Measurements from ENCODE around the gene RNU4-1.
"Not testable (repeated sequence)": the region's sequence is repeated elsewhere in the genome, so short reads cannot be mapped to it uniquely, and the experiment has no call there.

The RNU4-1 gene

GRCh38 chr12:120292661-120293531 is at the start of gene RNU4-1:
Gene RNU4-1 (minus strand): TSS chr12:120293237.
- DNase-seq: peak in 13 of 14 donors; percentile 10 to 87 (median 74)

- no peak for DNase-seq
Measured at GRCh38 chr12:120342175-120343038, 49.4 kb upstream of the RNU4-1 start.

GRCh38 chr12:120339256-120339655 is 46.2 kb upstream of the RNU4-1 start:
- DNase-seq: no peak

DNA sequence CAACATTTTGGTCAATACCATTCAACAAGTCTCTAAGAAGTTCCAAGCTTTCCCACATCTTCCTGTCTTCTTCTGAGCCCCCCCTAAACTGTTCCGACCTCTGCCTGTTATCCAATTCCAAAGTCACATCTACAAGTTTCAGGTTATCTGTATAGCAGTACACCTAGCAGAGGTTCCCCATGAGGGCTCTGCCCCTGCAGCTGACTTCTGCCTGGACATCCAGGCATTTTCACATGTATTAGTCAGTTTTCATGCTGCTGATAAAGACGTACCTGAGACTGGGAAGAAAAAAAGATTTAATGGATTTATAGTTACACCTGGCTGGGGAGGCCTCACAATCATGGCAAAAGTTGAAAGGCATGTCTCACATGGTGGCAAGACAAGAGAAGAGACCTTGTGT is 44.7 kb upstream of the RNU4-1 start:
- DNase-seq: no peak

DNA sequence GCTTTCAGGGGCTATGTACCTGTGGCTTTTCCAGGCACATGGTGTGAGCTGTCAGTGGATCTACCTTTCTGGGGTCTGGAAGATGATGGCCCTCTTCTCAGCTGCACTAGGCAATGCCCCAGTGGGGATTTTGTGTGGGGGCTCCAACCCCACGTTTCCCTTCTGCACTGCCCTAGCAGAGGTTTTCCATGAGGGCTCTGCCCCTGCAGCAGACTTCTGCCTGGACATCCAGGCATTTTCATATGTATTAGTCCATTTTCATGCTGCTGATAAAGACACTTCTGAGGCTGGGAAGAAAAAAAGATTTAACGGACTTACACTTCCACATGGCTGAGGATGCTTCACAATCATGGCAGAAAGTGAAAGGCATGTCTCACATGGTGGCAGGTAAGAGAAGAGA is 43.4 kb upstream of the RNU4-1 start:
- DNase-seq: not testable (repeated sequence)

- peak in 2 of 14 donors; percentile 2 to 5 for DNase-seq
Measured at GRCh38 chr12:120335447-120335846, 42.4 kb upstream of the RNU4-1 start.

DNA sequence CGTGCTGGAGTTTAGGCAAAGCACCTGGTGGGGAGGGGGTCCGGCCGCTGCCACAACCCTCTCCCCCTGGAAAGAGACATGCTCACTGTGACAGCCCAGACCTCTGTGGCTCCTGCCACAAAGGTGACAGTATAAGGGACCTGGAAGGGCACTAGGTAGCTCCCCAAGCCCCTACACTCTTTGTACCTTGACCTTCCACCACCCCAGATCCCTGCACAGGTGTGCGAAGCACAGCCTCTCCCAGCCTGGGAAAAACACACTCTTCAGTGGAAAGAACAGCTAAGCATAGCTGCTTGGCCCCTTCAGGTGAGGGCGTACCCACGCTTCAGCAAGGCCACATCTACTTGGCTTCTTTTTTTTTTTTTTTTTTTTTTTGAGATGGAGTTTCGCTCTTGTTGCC is 39.5 kb upstream of the RNU4-1 start:
- DNase-seq: no peak

- DNase-seq: no peak
Measured at GRCh38 chr12:120332041-120332440, 39.0 kb upstream of the RNU4-1 start.

- DNase-seq: no peak
Measured at GRCh38 chr12:120331390-120331789, 38.4 kb upstream of the RNU4-1 start.

DNA sequence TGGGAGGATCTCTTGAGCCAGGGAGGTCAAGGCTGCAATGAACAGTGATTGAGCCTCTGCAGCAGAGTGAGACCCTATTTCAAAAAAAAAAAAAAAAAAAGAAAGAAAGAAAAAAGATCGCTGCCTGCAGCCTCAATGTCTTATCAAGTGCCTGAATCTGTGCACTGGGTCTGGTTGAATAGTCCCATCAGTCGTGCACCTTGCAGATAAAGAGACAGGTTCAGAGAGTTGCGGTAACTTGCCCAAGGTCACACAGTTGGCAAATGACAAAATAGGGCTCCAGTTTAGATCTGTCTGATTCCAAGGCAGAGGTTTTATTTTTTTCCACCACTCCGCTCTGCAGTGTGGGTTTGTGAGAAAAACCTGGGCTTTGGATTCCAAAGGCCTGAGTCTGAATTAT is 35.2 kb upstream of the RNU4-1 start:
- no peak for DNase-seq

GRCh38 chr12:120327593-120327992 is 34.6 kb upstream of the RNU4-1 start, which contains the start of gene PLA2G1B:
Gene PLA2G1B (minus strand): TSS chr12:120327779. CDS start chr12:120327753, 26 bp downstream.
- DNase-seq: no peak

DNA sequence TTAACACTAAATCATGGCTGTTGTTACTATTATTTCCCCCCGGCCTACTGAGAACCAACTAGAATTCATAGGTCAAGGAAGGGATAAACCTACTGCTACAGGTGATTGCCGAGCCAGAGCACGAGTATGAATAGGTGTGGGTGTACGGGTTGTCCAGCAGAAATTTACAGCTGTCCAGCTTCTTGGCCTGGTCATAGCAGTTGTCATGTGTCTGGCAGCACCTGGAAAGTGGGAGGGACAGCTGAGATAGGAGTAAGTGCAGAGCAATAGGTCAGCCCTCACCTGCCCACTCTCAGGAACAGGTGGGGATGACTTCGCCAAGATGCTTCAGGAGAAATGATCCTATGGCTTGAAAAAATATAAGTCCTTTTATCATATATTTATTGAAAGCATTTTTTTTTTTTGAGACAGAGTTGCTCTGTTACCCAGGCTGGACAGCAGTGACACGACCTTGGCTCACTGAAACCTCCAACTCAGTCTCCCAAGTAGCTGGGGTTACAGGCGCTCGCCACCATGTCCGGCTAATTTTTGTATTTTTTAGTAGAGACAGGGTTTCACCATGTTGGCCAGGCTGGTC is 31.9 kb upstream of the RNU4-1 start:
- DNase-seq: no peak

GRCh38 chr12:120323772-120324171 is 30.7 kb upstream of the RNU4-1 start:
- no peak for DNase-seq

DNA sequence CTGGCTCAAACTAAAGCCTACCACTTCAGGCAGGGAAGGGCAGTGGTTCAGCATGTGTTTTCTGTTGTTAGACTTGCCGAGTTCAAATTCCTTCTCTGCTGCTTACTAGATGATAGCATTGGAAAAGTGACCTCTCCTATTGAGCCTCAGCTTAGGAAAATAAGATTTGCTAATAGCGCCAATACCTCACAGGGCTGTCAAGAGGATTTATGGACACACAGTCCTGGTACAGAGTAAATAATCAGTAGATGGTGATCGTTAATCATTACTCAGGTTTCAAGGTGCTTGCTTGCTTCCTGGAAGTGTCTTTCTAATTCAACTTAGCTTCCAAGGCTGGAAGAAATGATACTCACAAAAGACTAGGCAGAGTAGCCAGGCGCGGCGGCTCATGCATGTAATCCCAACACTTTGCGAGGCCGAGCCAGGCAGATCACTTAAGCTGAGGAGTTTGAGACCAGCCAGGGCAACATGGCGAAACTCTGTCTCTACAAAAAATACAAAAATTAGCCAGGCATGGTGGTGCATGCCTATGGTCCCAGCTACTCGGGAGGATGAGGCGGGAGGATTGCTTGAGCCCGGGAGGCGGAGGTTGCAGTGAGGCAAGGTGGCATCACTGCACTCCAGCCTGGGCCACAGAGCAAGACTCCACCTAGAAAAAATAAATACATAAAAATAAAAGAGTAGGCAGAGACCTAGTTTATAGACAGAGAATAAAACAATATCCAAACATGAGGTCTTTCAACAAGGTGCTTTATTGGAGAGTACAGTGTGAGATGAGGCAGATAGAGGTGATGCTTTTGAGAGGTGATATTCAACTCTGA is 28.6 kb upstream of the RNU4-1 start:
- no peak for DNase-seq

- DNase-seq: peak; percentile 94 to 100 (median 99)
Measured at GRCh38 chr12:120317224-120318105, 24.4 kb upstream of the RNU4-1 start.

DNA sequence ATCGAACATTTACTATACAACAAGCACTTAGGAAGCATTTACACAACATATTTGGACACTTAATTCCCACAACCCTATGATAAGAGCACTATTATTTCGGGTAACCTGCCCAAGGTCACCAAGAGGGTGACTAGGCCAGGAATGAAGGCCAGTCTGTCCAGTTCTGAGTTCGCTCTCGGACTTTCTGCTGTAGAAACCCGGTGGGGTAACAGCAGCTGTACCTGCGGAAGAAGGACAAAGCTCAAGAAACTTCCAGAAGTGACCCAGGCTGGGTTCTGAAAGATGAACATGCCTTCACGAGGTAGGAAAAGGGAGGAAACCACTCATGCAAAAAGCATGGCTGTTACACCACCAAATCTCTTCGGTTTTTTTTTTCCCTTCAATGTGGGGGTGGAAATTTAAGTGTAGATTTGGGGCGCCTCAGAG is 23.8 kb upstream of the RNU4-1 start:
- DNase-seq: peak in 1 of 14 donors; percentile 20

DNA sequence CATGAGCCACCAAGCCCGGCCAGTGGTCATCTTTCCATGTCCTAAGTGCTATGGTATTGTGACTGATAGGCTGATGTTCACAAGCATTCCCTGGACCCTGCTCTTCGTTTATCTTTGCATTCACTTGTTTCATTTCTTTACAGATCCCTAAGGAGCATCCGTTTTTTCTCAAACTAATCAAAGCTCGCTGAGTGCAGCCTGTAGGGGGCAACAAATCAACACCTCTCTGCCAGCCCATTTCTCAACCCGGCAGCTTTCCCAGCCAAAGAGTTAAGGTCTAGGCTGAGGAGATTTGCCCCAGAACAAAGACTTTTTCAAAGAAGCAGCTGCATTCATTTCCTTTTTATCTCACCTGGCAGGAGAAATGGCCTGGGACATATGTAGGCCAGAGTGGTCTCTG is 21.2 kb upstream of the RNU4-1 start:
- DNase-seq: no peak

GRCh38 chr12:120301962-120302815 is 9.2 kb upstream of the RNU4-1 start, which contains the start of gene SIRT4:
Gene SIRT4 (plus strand): TSS chr12:120302321. CDS start chr12:120303562, 1,241 bp downstream.
- DNase-seq: peak; percentile 20 to 93 (median 79)

GRCh38 chr12:120292411-120292660 is 701 bp downstream of the RNU4-1 start:
- DNase-seq: peak in 1 of 14 donors; percentile 58

Measured in C1 segment of cervical spinal cord (tissue), 14 donors.